HS-27A (cell line): ENCODE results near the gene RAB40C.

Experiments
- DNase-seq: peaks from one replicate; pipeline ENCODE4 v3.0.0-alpha.2; 2012; ENCODE audit warnings: low read depth, missing footprints

Gene RAB40C

GRCh38 chr16:559411-560203 is 30.3 kb upstream of the RAB40C start:
- no peak for DNase-seq

GRCh38 chr16:560204-560700 is 29.6 kb upstream of the RAB40C start, which contains the start of gene PRR35:
Gene PRR35, plus strand, starts transcription at chr16:560394. Its CDS starts 2,901 bp downstream, at chr16:563295.
- DNase-seq: no peak

GRCh38 chr16:560701-561412 is 29.0 kb upstream of the RAB40C start:
- DNase-seq: no peak

- DNase-seq: no peak
These were observed 28.5 kb upstream of the RAB40C start for GRCh38 chr16:561413-561794.

- no peak for DNase-seq
These were observed 27.6 kb upstream of the RAB40C start for GRCh38 chr16:561957-562938.

- no peak for DNase-seq
These were observed 26.7 kb upstream of the RAB40C start for GRCh38 chr16:563072-563644.

- DNase-seq: no peak
These were observed 25.0 kb upstream of the RAB40C start for GRCh38 chr16:564690-565418.

GRCh38 chr16:565419-566330 is 24.2 kb upstream of the RAB40C start:
- DNase-seq: no peak

GRCh38 chr16:566475-567372 is 23.1 kb upstream of the RAB40C start, which contains the start of gene NHLRC4:
Gene NHLRC4, plus strand, starts transcription at chr16:567005. Its CDS starts 1,043 bp downstream, at chr16:568048.
- no peak for DNase-seq

GRCh38 chr16:567373-568256 is 22.3 kb upstream of the RAB40C start:
- DNase-seq: no peak

- DNase-seq: no peak
These were observed 21.2 kb upstream of the RAB40C start for GRCh38 chr16:568401-569258.

GRCh38 chr16:569445-570254 is 20.2 kb upstream of the RAB40C start, which contains the start of gene PIGQ:
Gene PIGQ, plus strand, starts transcription at chr16:569968. Its CDS starts 4,107 bp downstream, at chr16:574075.
- no peak for DNase-seq

- DNase-seq: no peak
These were observed 16.8 kb upstream of the RAB40C start for GRCh38 chr16:572865-573650.

GRCh38 chr16:574021-574760 is 15.7 kb upstream of the RAB40C start:
- DNase-seq: no peak
